ENCODE data around the gene PCDHGA5. TPM values are rescaled to one million over a fixed set of nuclear protein-coding genes. Genes with fewer than 3 reads are reported as not detected.
"Not testable (repeated sequence)": the region's sequence is repeated elsewhere in the genome, so short reads cannot be mapped to it uniquely, and the experiment has no call there.

The PCDHGA5 gene
- total RNA-seq, 1 donor: 3.5 TPM

DNA sequence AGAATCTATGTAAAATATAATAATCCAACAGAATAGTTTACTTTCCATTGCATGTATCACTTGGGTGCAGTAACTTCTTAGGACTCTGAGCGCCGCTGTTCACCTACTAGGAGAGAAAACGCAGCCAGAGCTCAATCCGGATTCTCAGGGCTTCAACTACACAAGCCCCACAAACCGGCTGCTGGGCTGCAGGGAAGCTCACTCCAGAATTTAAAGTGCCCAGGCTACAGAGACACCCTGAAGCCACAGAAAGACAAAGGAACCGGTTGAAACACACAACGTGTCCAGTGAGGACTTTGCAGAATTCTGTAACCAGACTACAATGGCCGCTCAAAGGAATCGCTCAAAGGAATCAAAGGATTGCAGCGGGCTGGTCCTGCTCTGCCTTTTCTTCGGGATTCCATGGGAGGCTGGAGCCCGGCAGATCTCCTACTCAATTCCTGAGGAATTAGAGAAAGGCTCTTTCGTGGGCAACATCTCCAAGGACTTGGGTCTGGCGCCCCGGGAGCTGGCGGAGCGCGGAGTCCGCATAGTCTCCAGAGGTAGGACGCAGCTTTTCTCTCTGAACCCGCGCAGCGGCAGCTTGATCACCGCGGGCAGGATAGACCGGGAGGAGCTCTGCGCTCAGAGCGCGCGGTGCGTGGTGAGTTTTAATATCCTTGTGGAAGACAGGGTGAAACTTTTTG, 49.0 kb downstream of the PCDHGA5 start, which contains the start of gene PCDHGA10:
PCDHGA10 (plus strand) TSS at position 134 of the 686 bp plus-strand sequence; CDS start at position 323, 189 bp downstream.
- TF ChIP-seq, protein P1, sequence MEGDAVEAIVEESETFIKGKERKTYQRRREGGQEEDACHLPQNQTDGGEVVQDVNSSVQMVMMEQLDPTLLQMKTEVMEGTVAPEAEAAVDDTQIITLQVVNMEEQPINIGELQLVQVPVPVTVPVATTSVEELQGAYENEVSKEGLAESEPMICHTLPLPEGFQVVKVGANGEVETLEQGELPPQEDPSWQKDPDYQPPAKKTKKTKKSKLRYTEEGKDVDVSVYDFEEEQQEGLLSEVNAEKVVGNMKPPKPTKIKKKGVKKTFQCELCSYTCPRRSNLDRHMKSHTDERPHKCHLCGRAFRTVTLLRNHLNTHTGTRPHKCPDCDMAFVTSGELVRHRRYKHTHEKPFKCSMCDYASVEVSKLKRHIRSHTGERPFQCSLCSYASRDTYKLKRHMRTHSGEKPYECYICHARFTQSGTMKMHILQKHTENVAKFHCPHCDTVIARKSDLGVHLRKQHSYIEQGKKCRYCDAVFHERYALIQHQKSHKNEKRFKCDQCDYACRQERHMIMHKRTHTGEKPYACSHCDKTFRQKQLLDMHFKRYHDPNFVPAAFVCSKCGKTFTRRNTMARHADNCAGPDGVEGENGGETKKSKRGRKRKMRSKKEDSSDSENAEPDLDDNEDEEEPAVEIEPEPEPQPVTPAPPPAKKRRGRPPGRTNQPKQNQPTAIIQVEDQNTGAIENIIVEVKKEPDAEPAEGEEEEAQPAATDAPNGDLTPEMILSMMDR (IDR thresholded peaks at IDR 0.05; ENCODE audit: insufficient read depth, low read length): peak; percentile 76
- DNase-seq (ENCODE audit: low read depth): peak; percentile 82
- H3K4me3 ChIP-seq (ENCODE audit: low read depth, low read length): peak within 1 kb of the TSS; percentile 62

DNA sequence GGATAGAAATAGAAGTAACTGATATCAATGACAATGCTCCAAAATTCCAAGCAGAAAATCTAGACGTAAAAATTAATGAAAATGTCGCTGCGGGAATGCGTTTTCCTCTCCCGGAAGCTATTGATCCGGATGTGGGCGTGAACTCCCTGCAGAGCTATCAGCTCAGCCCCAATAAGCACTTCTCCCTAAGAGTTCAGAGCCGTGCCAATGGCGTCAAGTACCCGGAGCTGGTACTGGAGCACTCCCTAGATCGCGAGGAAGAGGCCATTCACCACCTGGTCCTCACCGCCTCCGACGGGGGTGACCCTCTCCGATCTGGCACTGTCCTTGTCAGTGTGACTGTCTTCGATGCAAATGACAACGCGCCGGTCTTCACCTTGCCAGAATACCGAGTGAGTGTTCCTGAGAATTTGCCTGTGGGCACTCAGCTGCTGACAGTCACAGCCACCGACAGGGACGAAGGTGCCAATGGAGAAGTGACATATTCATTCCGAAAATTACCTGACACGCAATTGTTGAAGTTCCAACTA, 49.6 kb downstream of the PCDHGA5 start:
- TF ChIP-seq, protein P1 (IDR thresholded peaks at IDR 0.05; ENCODE audit: insufficient read depth, low read length): no peak
- no peak for DNase-seq (ENCODE audit: low read depth)
- H3K4me3 ChIP-seq (ENCODE audit: low read depth, low read length): peak overlapping the region; percentile 62

DNA sequence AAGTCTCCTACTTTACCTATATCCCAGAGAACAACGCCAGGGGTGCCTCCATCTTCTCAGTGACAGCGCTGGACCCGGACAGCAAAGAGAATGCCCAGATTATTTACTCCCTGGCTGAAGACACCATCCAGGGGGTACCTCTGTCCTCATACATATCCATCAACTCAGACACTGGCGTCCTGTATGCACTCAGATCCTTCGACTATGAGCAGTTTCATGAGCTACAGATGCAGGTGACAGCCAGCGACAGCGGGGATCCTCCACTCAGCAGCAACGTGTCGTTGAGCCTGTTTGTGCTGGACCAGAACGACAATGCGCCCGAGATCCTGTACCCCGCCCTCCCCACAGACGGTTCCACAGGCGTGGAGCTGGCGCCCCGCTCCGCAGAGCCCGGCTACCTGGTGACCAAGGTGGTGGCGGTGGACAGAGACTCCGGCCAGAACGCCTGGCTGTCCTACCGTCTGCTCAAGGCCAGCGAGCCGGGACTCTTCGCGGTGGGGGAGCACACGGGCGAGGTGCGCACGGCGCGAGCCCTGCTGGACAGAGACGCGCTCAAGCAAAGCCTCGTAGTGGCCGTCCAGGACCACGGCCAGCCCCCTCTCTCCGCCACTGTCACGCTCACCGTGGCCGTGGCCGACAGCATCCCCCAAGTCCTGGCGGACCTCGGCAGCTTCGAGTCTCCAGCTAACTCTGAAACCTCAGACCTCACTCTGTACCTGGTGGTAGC, 50.7 kb downstream of the PCDHGA5 start:
- not testable (repeated sequence) for DNase-seq (ENCODE audit: low read depth); H3K4me3 ChIP-seq (ENCODE audit: low read depth, low read length)

DNA sequence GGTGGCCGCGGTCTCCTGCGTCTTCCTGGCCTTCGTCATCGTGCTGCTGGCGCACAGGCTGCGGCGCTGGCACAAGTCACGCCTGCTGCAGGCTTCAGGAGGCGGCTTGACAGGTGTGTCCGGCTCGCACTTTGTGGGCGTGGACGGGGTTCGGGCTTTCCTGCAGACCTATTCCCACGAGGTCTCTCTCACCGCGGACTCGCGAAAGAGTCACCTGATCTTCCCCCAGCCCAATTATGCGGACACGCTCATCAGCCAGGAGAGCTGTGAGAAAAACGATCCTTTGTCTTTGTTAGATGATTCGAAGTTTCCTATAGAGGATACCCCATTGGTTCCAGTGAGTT, 51.3 kb downstream of the PCDHGA5 start:
- H3K4me3 ChIP-seq (ENCODE audit: low read depth, low read length); DNase-seq (ENCODE audit: low read depth): not testable (repeated sequence)

Other genes with a start within 250 kb of the PCDHGA5 start
- gene PCDHB4, start 242.3 kb upstream of the PCDHGA5 start, total RNA-seq (ENCODE audit: low replicate concordance): 0.09 and 0.65 TPM in 2 replicates
- gene PCDHB5, start 229.0 kb upstream of the PCDHGA5 start, total RNA-seq (ENCODE audit: low replicate concordance): 0.45 and 0.57 TPM in 2 replicates
- gene PCDHB6, start 214.1 kb upstream of the PCDHGA5 start, total RNA-seq (ENCODE audit: low replicate concordance): 0.18 TPM in 1 of 2 replicates, not detected in the other
- gene PCDHB7, start 191.5 kb upstream of the PCDHGA5 start, total RNA-seq (ENCODE audit: low replicate concordance): 0.63 and 0.98 TPM in 2 replicates
- 0.16 and 0.27 TPM in 2 replicates for gene PCDHB8, start 186.4 kb upstream of the PCDHGA5 start, total RNA-seq (ENCODE audit: low replicate concordance)
- gene PCDHB16, start 181.8 kb upstream of the PCDHGA5 start, total RNA-seq (ENCODE audit: low replicate concordance): 0.25 and 0.36 TPM in 2 replicates
- 0.41 and 1.2 TPM in 2 replicates for gene PCDHB9, start 177.0 kb upstream of the PCDHGA5 start, total RNA-seq (ENCODE audit: low replicate concordance)
- 0.36 and 0.41 TPM in 2 replicates for gene PCDHB10, start 171.8 kb upstream of the PCDHGA5 start, total RNA-seq (ENCODE audit: low replicate concordance)
- gene PCDHB11, start 164.5 kb upstream of the PCDHGA5 start, total RNA-seq (ENCODE audit: low replicate concordance): 0.08 and 0.27 TPM in 2 replicates
- 0.18 and 0.25 TPM in 2 replicates for gene PCDHB12, start 155.4 kb upstream of the PCDHGA5 start, total RNA-seq (ENCODE audit: low replicate concordance)
- 0.27 and 0.65 TPM in 2 replicates for gene PCDHB13, start 150.2 kb upstream of the PCDHGA5 start, total RNA-seq (ENCODE audit: low replicate concordance)
- 0.45 and 0.74 TPM in 2 replicates for gene PCDHB14, start 140.8 kb upstream of the PCDHGA5 start, total RNA-seq (ENCODE audit: low replicate concordance)
- gene PCDHB15, start 118.8 kb upstream of the PCDHGA5 start, total RNA-seq (ENCODE audit: low replicate concordance): 0.09 TPM in 1 of 2 replicates, not detected in the other
- gene SLC25A2, start 60.1 kb upstream of the PCDHGA5 start, total RNA-seq (ENCODE audit: low replicate concordance): 0.72 TPM in 1 of 2 replicates, not detected in the other
- gene TAF7, start 43.4 kb upstream of the PCDHGA5 start, total RNA-seq (ENCODE audit: low replicate concordance): 62.1 and 66.0 TPM in 2 replicates
- gene PCDHGA1, start 33.6 kb upstream of the PCDHGA5 start, total RNA-seq (ENCODE audit: low replicate concordance): 0.90 and 1.4 TPM in 2 replicates
- 2.5 and 3.9 TPM in 2 replicates for gene PCDHGA2, start 25.4 kb upstream of the PCDHGA5 start, total RNA-seq (ENCODE audit: low replicate concordance)
- 1.1 and 4.4 TPM in 2 replicates for gene PCDHGA3, start 20.3 kb upstream of the PCDHGA5 start, total RNA-seq (ENCODE audit: low replicate concordance)
- 3.1 and 4.2 TPM in 2 replicates for gene PCDHGB1, start 14.1 kb upstream of the PCDHGA5 start, total RNA-seq (ENCODE audit: low replicate concordance)
- 3.7 and 9.9 TPM in 2 replicates for gene PCDHGA4, start 9.1 kb upstream of the PCDHGA5 start, total RNA-seq (ENCODE audit: low replicate concordance)
- gene PCDHGB2, start 4.2 kb upstream of the PCDHGA5 start, total RNA-seq (ENCODE audit: low replicate concordance): 1.3 and 5.7 TPM in 2 replicates
- 7.7 and 9.6 TPM in 2 replicates for gene PCDHGB3, start 6.1 kb downstream of the PCDHGA5 start, total RNA-seq (ENCODE audit: low replicate concordance)
- 3.9 and 7.4 TPM in 2 replicates for gene PCDHGA6, start 9.7 kb downstream of the PCDHGA5 start, total RNA-seq (ENCODE audit: low replicate concordance)
- 2.9 and 8.4 TPM in 2 replicates for gene PCDHGA7, start 18.6 kb downstream of the PCDHGA5 start, total RNA-seq (ENCODE audit: low replicate concordance)
- gene PCDHGB4, start 23.5 kb downstream of the PCDHGA5 start, total RNA-seq (ENCODE audit: low replicate concordance): 9.0 and 17.4 TPM in 2 replicates
- gene PCDHGA8, start 28.5 kb downstream of the PCDHGA5 start, total RNA-seq (ENCODE audit: low replicate concordance): 2.5 and 3.8 TPM in 2 replicates
- 8.5 and 19.9 TPM in 2 replicates for gene PCDHGB5, start 33.8 kb downstream of the PCDHGA5 start, total RNA-seq (ENCODE audit: low replicate concordance)
- gene PCDHGA9, start 38.6 kb downstream of the PCDHGA5 start, total RNA-seq (ENCODE audit: low replicate concordance): 4.1 and 7.3 TPM in 2 replicates
- 3.8 and 5.8 TPM in 2 replicates for gene PCDHGB6, start 43.9 kb downstream of the PCDHGA5 start, total RNA-seq (ENCODE audit: low replicate concordance)
- 10.6 and 22.2 TPM in 2 replicates for gene PCDHGA10, start 48.8 kb downstream of the PCDHGA5 start, total RNA-seq (ENCODE audit: low replicate concordance)
- gene PCDHGB7, start 53.5 kb downstream of the PCDHGA5 start, total RNA-seq (ENCODE audit: low replicate concordance): 16.7 and 22.1 TPM in 2 replicates
- gene PCDHGA11, start 56.9 kb downstream of the PCDHGA5 start, total RNA-seq (ENCODE audit: low replicate concordance): 7.6 and 17.8 TPM in 2 replicates
- 39.7 and 50.5 TPM in 2 replicates for gene PCDHGA12, start 66.3 kb downstream of the PCDHGA5 start, total RNA-seq (ENCODE audit: low replicate concordance)
- 53.7 and 97.7 TPM in 2 replicates for gene PCDHGC3, start 111.8 kb downstream of the PCDHGA5 start, total RNA-seq (ENCODE audit: low replicate concordance)
- 2.5 and 5.2 TPM in 2 replicates for gene PCDHGC4, start 120.9 kb downstream of the PCDHGA5 start, total RNA-seq (ENCODE audit: low replicate concordance)
- 7.0 and 10.5 TPM in 2 replicates for gene PCDHGC5, start 124.9 kb downstream of the PCDHGA5 start, total RNA-seq (ENCODE audit: low replicate concordance)